Esophagus muscularis mucosa (tissue), 3 donors: Measurements from ENCODE around the gene BRD1.

Experiments
- CTCF ChIP-seq, 3 experiments: fragments of 200-600 bp in 2 of 3; fragments of 450-650 bp in 1 of 3; sonication (generic) in 2 of 3; IDR thresholded peaks; one replicate each; pipeline ENCODE4 v1.5.1; 2017 to 2019; ENCODE audit warnings: antibody characterized with exemption in 3 of 3, mild to moderate bottlenecking in 2 of 3, moderate library complexity in 1 of 3
- POLR2A ChIP-seq: fragments of 450-650 bp; IDR thresholded peaks from one replicate; pipeline ENCODE4 v1.6.1; 2017; ENCODE audit warnings: antibody characterized with exemption, moderate library complexity, mild to moderate bottlenecking, low read depth

- no peak for TF ChIP-seq CTCF (IDR thresholded peaks at IDR 0.05)
- no peak for TF ChIP-seq POLR2A
Measured at GRCh38 chr22:49790912-49791311, 36.8 kb downstream of the BRD1 start.
